GM10266 (cell line): Measurements from ENCODE around the gene ANKS1B.

Experiments
- DNase-seq: peaks from one replicate; pipeline ENCODE4 v3.0.0; 2012; ENCODE audit errors: extremely low spot score
- CTCF ChIP-seq: IDR thresholded peaks from 2 replicates; pipeline ENCODE4 v1.5.1; 2012; ENCODE audit warnings: mild to moderate bottlenecking, low read depth; ENCODE audit not compliant: control insufficient read depth, insufficient read depth; ENCODE audit errors: missing control alignments

Gene ANKS1B

GRCh38 chr12:98738539-98738938 is 1246.2 kb downstream of the ANKS1B start:
- TF ChIP-seq CTCF, result no peak
- DNase-seq, result no peak

- TF ChIP-seq CTCF, result no peak
- DNase-seq, result no peak
Measured at GRCh38 chr12:98738002-98738401, 1246.7 kb downstream of the ANKS1B start.

- TF ChIP-seq CTCF, result no peak
Measured at GRCh38 chr12:98737322-98737712, 1247.4 kb downstream of the ANKS1B start.

GRCh38 chr12:98736352-98737321 is 1248.1 kb downstream of the ANKS1B start:
- no peak for DNase-seq
- no peak for TF ChIP-seq CTCF

More at GRCh38 chr12:98737322-98737712, 1247.4 kb downstream of the ANKS1B start:
- DNase-seq, result no peak

- TF ChIP-seq CTCF, result no peak
- no peak for DNase-seq
Measured at GRCh38 chr12:98735821-98736220, 1248.9 kb downstream of the ANKS1B start.

- DNase-seq, result no peak
- TF ChIP-seq CTCF, result no peak
Measured at GRCh38 chr12:98733667-98734350, 1250.9 kb downstream of the ANKS1B start.

GRCh38 chr12:98730412-98730811 is 1254.3 kb downstream of the ANKS1B start:
- DNase-seq, result no peak
- TF ChIP-seq CTCF, result no peak
